NCI-H187 (cell line): ENCODE results near the gene ZNF559.

Source experiments
- DNase-seq, 2 experiments: peaks; one replicate each; lab custom pipeline; 2025; lab: John Stamatoyannopoulos, UW

The ZNF559 gene

DNA sequence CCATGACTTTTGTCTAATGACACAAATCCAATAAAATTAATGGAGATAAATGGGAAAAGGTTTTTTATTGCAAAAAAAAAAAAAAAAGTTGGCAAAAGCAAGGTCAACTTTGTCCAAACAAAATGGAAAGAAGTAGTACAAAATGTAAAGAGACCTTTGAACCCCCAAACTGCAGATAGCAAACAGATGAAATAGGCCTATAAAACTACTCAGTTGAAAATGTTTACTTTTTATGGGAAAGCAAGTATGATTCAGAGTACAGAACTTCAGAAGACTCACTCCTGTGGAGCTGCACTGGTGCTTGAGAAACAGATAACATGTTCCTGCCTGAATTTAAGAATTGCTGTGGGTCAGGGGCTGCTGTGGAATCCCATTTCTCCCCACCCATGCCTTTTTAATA, 29.0 kb downstream of the ZNF559 start:
- DNase-seq, result no peak

DNA sequence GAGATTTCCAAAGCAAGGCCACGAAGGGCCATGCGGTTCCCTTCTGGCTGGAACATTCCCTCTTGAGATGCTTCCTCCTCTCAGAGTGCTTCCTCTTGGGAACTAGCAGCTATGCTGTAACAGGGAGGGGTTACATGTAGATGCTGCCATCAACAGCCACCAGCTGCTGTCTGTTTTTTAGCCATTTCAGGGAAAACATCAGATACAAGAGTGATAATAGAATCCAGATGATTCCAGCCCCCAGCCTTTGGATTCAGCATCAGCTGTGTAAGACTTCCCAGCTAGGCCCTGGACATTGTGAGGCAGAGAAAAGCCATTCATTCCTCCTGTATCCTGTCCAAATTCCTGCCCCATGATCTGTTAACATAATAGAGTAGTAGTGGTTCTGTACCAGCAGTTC, 30.7 kb downstream of the ZNF559 start:
- DNase-seq, result no peak

DNA sequence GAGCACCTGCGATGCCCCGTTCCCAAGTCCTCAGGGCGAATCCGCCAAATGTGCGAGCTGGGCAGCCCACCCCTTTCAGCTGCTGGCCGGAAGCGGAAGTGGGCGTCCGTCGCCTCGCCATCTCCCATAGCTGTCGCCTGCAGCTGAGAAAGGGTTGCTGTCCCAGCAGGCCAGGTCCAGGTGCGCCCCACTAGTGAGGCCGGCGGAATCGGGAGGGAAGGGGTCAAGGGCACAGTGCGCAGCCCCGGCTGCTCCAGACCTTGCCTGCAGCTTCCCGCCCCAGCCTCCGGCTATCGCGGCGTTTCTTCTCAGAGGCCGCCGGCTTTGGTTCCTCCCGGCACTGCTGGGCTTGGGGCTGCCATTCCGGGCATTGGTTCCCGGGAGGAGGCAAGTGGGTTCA, 38.9 kb downstream of the ZNF559 start, which contains the start of gene ZNF177:
Gene ZNF177, plus strand, starts transcription at position 109 of the 400 bp plus-strand sequence. CDS start 15,299 bp downstream, outside the sequence.
- no peak for DNase-seq

DNA sequence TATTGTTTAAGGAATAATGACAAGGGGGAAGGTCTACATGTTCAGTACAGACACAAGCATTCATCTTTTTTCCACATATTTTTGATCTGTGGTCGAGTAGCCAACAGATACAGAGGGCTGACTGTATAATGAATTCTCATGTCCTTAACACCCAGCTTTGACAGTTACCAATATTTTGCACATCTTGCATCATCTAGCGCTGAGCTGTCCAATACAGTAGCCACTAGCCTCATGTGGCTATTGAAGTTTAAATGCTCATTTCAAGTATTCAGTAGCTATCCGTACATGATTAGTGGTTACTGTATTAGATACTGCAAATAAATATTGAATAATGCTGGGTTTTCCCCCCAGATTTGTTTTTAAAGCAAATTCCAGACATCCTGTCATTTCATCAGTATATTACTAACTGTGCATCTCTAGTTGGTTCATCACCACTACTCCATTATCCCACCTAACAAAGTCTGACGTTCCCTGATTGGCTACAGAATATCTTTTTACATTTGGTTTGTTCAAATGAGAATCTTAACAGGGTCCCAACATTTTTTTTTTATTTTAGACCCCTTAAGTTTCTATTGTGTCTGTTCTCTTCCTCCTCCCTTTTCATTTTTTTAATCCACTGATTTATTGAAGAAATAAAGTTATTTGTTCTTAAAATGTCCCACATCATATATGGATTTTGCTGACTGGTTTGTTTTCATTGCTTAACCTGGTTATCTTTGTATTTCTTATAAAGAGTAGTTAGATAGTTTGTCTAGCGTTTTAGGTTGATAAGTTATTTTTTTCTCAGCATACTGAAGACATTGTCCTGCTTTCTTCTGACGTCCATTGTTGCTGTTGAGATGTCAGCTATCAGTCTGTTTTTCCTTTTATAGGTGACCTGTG, 47.0 kb downstream of the ZNF559 start:
- DNase-seq, result no peak

DNA sequence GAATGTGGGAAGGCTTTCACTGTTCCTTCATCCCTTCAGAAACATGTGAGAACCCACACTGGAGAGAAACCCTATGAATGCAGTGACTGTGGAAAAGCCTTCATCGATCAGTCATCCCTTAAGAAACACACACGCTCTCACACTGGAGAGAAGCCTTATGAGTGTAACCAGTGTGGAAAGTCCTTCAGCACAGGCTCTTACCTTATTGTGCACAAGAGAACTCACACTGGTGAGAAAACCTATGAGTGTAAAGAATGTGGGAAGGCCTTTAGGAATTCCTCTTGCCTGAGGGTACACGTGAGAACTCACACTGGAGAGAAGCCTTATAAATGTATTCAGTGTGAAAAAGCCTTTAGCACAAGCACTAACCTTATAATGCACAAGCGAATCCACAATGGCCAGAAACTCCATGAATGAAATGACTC, 57.4 kb downstream of the ZNF559 start:
- DNase-seq, result no peak
